A549 (cell line): Measurements from ENCODE around the gene OAS1.

Experiments
- EP300 ChIP-seq, 2 experiments: fragments of >200 bp; sonication (Bioruptor Twin); formaldehyde crosslinking; IDR thresholded peaks; 2 replicates in 1 of 2; 3 replicates in 1 of 2; pipeline ENCODE4 v1.6.1; 2016 to 2017
- KDM5A ChIP-seq: fragments of 200-600 bp; sonication (generic); IDR thresholded peaks from 2 replicates; pipeline ENCODE4 v1.6.1; 2016; ENCODE audit warnings: antibody characterized with exemption, mild to moderate bottlenecking
- POLR2A ChIP-seq: IDR thresholded peaks from 2 replicates; pipeline ENCODE4 v1.6.1; 2012; ENCODE audit warnings: mild to moderate bottlenecking, low read length
- POLR2AphosphoS2 ChIP-seq: conservative IDR thresholded peaks from 2 replicates; pipeline ENCODE4 v1.6.1; 2012; ENCODE audit warnings: low read length, improper control_type of control experiment, inconsistent platforms
- RFX5 ChIP-seq: fragments of 450-650 bp; IDR thresholded peaks from 2 replicates; pipeline ENCODE4 v1.7.1; 2014; ENCODE audit warnings: antibody characterized with exemption, mild to moderate bottlenecking, moderate library complexity
- ZC3H11A ChIP-seq: fragments of 450-650 bp; IDR thresholded peaks from 2 replicates; pipeline ENCODE4 v1.6.1; 2014; ENCODE audit warnings: antibody characterized with exemption, mild to moderate bottlenecking
- TF ChIP-seq, protein P1 (sequence below): fragments of >200 bp; sonication (Bioruptor Twin); formaldehyde crosslinking; IDR thresholded peaks from 3 replicates; pipeline ENCODE4 v1.5.1; 2016

DNA sequence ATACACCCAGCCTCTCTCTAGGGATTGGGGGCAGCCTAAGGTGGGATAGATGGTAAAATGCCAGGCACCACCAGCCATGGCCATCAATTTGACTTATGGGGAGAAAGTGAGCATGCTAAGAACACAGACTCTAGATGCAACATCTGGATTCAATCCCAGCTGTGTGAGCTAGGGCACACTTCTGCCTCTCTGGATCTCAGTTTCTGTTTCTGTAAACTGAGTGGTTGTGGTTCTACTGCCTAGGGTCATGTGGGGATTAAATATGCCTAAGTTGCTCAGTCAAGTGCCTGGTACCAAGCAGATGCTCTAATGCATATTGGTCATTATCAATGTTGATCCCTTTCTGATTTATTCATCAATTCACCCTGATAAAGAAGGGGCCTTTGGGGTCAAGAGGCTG is 12.6 kb upstream of the OAS1 start:
- TF ChIP-seq, protein P1, sequence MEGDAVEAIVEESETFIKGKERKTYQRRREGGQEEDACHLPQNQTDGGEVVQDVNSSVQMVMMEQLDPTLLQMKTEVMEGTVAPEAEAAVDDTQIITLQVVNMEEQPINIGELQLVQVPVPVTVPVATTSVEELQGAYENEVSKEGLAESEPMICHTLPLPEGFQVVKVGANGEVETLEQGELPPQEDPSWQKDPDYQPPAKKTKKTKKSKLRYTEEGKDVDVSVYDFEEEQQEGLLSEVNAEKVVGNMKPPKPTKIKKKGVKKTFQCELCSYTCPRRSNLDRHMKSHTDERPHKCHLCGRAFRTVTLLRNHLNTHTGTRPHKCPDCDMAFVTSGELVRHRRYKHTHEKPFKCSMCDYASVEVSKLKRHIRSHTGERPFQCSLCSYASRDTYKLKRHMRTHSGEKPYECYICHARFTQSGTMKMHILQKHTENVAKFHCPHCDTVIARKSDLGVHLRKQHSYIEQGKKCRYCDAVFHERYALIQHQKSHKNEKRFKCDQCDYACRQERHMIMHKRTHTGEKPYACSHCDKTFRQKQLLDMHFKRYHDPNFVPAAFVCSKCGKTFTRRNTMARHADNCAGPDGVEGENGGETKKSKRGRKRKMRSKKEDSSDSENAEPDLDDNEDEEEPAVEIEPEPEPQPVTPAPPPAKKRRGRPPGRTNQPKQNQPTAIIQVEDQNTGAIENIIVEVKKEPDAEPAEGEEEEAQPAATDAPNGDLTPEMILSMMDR = no peak
- TF ChIP-seq KDM5A (no peak), POLR2AphosphoS2 (no peak), POLR2A (no peak), ZC3H11A (no peak), RFX5 (no peak), EP300 (IDR thresholded peaks at IDR 0.05) (no peak)
